ENCODE data around the gene CHRND. TPM values are rescaled to one million over a fixed set of nuclear protein-coding genes. Genes with fewer than 3 reads are reported as not detected.

Gene CHRND
- polyA plus RNA-seq, 1 donor from 2014 or later: not detected

DNA sequence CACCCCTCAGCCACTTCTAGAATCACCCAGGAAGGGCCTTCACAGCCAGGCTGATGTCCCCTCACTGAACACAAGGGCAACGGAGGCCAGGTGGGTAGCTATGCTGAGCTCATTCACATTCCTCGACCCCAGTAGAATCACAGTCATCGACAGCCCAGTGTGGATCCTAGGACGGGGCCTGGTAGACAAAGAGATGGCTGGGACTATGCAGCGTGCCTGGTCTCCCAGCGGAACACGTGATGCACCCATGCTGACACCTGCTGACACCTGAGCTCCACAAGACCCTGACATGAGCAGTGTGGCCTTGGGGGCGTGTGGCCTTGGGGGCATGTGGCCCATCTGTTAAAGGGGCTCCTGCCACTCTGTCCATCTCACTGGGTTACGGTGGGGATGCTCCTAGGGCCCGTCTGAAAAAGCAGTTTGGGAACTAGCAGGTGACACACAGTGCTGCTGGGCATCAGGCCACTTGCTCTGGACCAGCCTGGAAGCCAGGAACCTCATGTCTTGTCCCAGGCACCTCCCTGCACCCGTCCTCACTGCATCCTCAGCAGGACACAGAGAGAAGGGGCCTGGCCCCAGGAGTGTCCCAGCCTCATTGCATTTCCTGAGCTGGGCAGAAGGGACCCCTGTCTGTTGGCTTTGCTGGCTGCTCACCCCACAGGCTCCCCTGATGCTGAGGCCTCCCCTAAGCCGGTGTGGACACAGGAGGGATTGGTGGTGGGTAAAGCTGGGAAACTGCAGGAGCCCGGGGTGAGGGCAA lies 48.0 kb upstream of the CHRND start:
- H3K36me3 ChIP-seq (ENCODE audit: insufficient read depth, low read length): no peaks in the 10 kb centered on the region

DNA sequence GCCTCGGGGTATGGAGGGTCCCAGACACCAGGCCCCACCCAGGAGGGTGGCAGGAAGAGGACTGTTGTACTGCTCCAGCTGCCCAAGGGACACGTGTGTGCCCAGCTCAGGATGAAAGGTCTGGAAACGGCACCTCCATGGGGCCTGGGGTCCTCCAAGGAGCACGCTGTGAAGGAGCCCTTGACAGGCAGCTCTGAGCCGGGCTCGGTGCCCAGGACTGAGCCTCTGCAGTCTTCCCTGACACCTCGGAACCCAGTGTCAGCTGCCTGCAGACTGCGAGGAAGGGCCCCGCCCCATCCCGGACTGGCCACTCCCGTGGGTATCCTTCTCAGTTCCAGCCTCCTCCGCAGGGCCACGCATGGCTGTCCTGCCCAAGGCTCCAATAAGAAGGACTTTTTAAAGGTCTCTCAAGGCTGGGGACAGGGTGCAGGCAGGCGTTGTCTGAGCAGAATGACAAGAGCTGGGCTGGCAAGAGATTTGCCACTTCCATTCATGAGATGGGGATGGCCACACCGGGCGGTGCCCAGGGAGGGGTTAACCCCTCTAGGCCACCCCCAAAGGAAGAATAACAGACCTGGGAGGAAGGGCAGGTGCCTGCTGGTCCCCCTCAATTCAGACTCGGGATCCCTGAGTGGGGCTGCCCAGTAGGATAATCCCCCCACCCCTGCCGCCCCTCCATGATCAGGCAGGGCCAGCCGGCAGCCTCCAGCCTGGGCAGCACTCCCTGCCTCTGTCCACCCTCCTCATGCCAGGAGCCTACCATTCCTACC lies 47.2 kb upstream of the CHRND start:
- Histone ChIP-seq H3K79me2 (replicated peaks; ENCODE audit: insufficient read depth, low read length) (no peaks in the 10 kb centered on the region), H3K9ac (ENCODE audit: low read length) (no peak overlapping the region), H3K9me3 (ENCODE audit: low read length) (no peaks in the 10 kb centered on the region), H4K20me1 (ENCODE audit: insufficient read depth) (no peaks in the 10 kb centered on the region), H3K4me3 (ENCODE audit: low read length) (no peak overlapping the region), H3K27ac (ENCODE audit: low read length) (no peak overlapping the region), H3K27me3 (ENCODE audit: insufficient read depth, low read depth, low read length) (no peaks in the 10 kb centered on the region), H3F3A (ENCODE audit: insufficient read depth, low read length, poor library complexity, severe bottlenecking) (no peaks in the 10 kb centered on the region), H3K36me3 (ENCODE audit: insufficient read depth, low read length) (no peaks in the 10 kb centered on the region), H3K4me2 (ENCODE audit: low read length) (no peak overlapping the region), H2AFZ (ENCODE audit: low read depth, low read length) (no peak overlapping the region), H3K9me2 (ENCODE audit: insufficient read depth, low read length) (no peaks in the 10 kb centered on the region)
- TF ChIP-seq EZH2 (IDR thresholded peaks at IDR 0.05; ENCODE audit: borderline replicate concordance, insufficient read depth, low read length, poor library complexity, severe bottlenecking) (no peak), POLR2AphosphoS5 (IDR thresholded peaks at IDR 0.05) (no peak), SMC3 (conservative IDR thresholded peaks at IDR 0.05; ENCODE audit: poor library complexity) (no peak), RAD21 (conservative IDR thresholded peaks at IDR 0.05) (no peak), EP300 (conservative IDR thresholded peaks at IDR 0.05; ENCODE audit: poor library complexity, severe bottlenecking) (no peak), TAF1 (IDR thresholded peaks at IDR 0.05; ENCODE audit: low read depth) (no peak)
- TF ChIP-seq, protein P1, sequence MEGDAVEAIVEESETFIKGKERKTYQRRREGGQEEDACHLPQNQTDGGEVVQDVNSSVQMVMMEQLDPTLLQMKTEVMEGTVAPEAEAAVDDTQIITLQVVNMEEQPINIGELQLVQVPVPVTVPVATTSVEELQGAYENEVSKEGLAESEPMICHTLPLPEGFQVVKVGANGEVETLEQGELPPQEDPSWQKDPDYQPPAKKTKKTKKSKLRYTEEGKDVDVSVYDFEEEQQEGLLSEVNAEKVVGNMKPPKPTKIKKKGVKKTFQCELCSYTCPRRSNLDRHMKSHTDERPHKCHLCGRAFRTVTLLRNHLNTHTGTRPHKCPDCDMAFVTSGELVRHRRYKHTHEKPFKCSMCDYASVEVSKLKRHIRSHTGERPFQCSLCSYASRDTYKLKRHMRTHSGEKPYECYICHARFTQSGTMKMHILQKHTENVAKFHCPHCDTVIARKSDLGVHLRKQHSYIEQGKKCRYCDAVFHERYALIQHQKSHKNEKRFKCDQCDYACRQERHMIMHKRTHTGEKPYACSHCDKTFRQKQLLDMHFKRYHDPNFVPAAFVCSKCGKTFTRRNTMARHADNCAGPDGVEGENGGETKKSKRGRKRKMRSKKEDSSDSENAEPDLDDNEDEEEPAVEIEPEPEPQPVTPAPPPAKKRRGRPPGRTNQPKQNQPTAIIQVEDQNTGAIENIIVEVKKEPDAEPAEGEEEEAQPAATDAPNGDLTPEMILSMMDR (IDR thresholded peaks at IDR 0.05; ENCODE audit: poor library complexity, severe bottlenecking): no peak
- TF ChIP-seq, protein P2, sequence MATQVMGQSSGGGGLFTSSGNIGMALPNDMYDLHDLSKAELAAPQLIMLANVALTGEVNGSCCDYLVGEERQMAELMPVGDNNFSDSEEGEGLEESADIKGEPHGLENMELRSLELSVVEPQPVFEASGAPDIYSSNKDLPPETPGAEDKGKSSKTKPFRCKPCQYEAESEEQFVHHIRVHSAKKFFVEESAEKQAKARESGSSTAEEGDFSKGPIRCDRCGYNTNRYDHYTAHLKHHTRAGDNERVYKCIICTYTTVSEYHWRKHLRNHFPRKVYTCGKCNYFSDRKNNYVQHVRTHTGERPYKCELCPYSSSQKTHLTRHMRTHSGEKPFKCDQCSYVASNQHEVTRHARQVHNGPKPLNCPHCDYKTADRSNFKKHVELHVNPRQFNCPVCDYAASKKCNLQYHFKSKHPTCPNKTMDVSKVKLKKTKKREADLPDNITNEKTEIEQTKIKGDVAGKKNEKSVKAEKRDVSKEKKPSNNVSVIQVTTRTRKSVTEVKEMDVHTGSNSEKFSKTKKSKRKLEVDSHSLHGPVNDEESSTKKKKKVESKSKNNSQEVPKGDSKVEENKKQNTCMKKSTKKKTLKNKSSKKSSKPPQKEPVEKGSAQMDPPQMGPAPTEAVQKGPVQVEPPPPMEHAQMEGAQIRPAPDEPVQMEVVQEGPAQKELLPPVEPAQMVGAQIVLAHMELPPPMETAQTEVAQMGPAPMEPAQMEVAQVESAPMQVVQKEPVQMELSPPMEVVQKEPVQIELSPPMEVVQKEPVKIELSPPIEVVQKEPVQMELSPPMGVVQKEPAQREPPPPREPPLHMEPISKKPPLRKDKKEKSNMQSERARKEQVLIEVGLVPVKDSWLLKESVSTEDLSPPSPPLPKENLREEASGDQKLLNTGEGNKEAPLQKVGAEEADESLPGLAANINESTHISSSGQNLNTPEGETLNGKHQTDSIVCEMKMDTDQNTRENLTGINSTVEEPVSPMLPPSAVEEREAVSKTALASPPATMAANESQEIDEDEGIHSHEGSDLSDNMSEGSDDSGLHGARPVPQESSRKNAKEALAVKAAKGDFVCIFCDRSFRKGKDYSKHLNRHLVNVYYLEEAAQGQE (IDR thresholded peaks at IDR 0.05; ENCODE audit: borderline replicate concordance): no peak

More for the DNA sequence above, 48.0 kb upstream of the CHRND start:
- TF ChIP-seq EZH2 (IDR thresholded peaks at IDR 0.05; ENCODE audit: borderline replicate concordance, insufficient read depth, low read length, poor library complexity, severe bottlenecking) (no peak), TAF1 (IDR thresholded peaks at IDR 0.05; ENCODE audit: low read depth) (no peak), EP300 (conservative IDR thresholded peaks at IDR 0.05; ENCODE audit: poor library complexity, severe bottlenecking) (no peak), RAD21 (conservative IDR thresholded peaks at IDR 0.05) (no peak), MXI1 (conservative IDR thresholded peaks at IDR 0.05; ENCODE audit: poor library complexity, severe bottlenecking) (no peak), POLR2AphosphoS5 (IDR thresholded peaks at IDR 0.05) (no peak), SMC3 (conservative IDR thresholded peaks at IDR 0.05; ENCODE audit: poor library complexity) (no peak)
- TF ChIP-seq, protein P1 (IDR thresholded peaks at IDR 0.05; ENCODE audit: poor library complexity, severe bottlenecking): no peak
- TF ChIP-seq, protein P2 (IDR thresholded peaks at IDR 0.05; ENCODE audit: borderline replicate concordance): no peak
- H3K27ac ChIP-seq (ENCODE audit: low read length): no peak overlapping the region
- no peaks in the 10 kb centered on the region for H3K9me3 ChIP-seq (ENCODE audit: low read length)
- H3F3A ChIP-seq (ENCODE audit: insufficient read depth, low read length, poor library complexity, severe bottlenecking): no peaks in the 10 kb centered on the region
- no peak overlapping the region for H3K4me2 ChIP-seq (ENCODE audit: low read length)
- no peak overlapping the region for H3K9ac ChIP-seq (ENCODE audit: low read length)
- no peak overlapping the region for H2AFZ ChIP-seq (ENCODE audit: low read depth, low read length)
- no peaks in the 10 kb centered on the region for H3K9me2 ChIP-seq (ENCODE audit: insufficient read depth, low read length)
- H3K79me2 ChIP-seq (replicated peaks; ENCODE audit: insufficient read depth, low read length): no peaks in the 10 kb centered on the region
- H3K27me3 ChIP-seq (ENCODE audit: insufficient read depth, low read depth, low read length): no peaks in the 10 kb centered on the region
- no peak overlapping the region for H3K4me3 ChIP-seq (ENCODE audit: low read length)
- H4K20me1 ChIP-seq (ENCODE audit: insufficient read depth): no peaks in the 10 kb centered on the region

Measured in neural cell (in vitro differentiated cells).